Left renal pelvis (tissue), 4 donors: Measurements from ENCODE around the gene FMO1. TPM values are rescaled to one million over a fixed set of nuclear protein-coding genes. Genes with fewer than 3 reads are reported as not detected.
"Not testable (repeated sequence)": the region's sequence is repeated elsewhere in the genome, so short reads cannot be mapped to it uniquely, and the experiment has no call there.

Source experiments
- DNase-seq, 4 donors: peaks; one replicate each; pipeline ENCODE4 v3.0.0-alpha.2; 2013; ENCODE audit warnings: low read depth in 4 of 4, low spot score in 3 of 4
- polyA plus RNA-seq, 4 donors: library from polyadenylated mRNA; unstranded; fragments of 120-200 nt; gene quantifications; one replicate each; pipeline ENCODE4 v1.2.1, GENCODE V29; 2013; ENCODE audit not compliant: insufficient read length in 4 of 4

The FMO1 gene
- polyA plus RNA-seq, 4 donors, result 9.7 to 183 (median 136) TPM

GRCh38 chr1:171279234-171279633 is 30.9 kb downstream of the FMO1 start:
- DNase-seq, result no peak

- DNase-seq, result no peak
Measured at GRCh38 chr1:171279678-171280077, 31.4 kb downstream of the FMO1 start.

GRCh38 chr1:171280599-171280998 is 32.3 kb downstream of the FMO1 start:
- DNase-seq, result no peak

GRCh38 chr1:171286032-171286705 is 37.9 kb downstream of the FMO1 start:
- DNase-seq, result no peak

GRCh38 chr1:171290621-171291020 is 42.3 kb downstream of the FMO1 start:
- DNase-seq, result no peak

- DNase-seq, result no peak
Measured at GRCh38 chr1:171292799-171293198, 44.5 kb downstream of the FMO1 start.

GRCh38 chr1:171295383-171295782 is 47.1 kb downstream of the FMO1 start:
- DNase-seq, result not testable (repeated sequence)

GRCh38 chr1:171295821-171296220 is 47.5 kb downstream of the FMO1 start:
- DNase-seq, result no peak

GRCh38 chr1:171296897-171297296 is 48.6 kb downstream of the FMO1 start:
- DNase-seq, result no peak

- no peak for DNase-seq
Measured at GRCh38 chr1:171298696-171299095, 50.4 kb downstream of the FMO1 start.

- DNase-seq, result no peak
Measured at GRCh38 chr1:171299342-171299741, 51.0 kb downstream of the FMO1 start.

GRCh38 chr1:171300401-171300800 is 52.1 kb downstream of the FMO1 start:
- no peak for DNase-seq

- no peak for DNase-seq
Measured at GRCh38 chr1:171310661-171311087, 62.4 kb downstream of the FMO1 start.

GRCh38 chr1:171311771-171312558 is 63.7 kb downstream of the FMO1 start:
- no peak for DNase-seq

- DNase-seq, result peak in 1 of 4 donors; percentile 8
Measured at GRCh38 chr1:171313319-171313834, 65.1 kb downstream of the FMO1 start.

GRCh38 chr1:171313835-171314320 is 65.6 kb downstream of the FMO1 start, which contains the start of gene FMO4:
Gene FMO4, plus strand, starts transcription at chr1:171314183. Its CDS starts 5,643 bp downstream, at chr1:171319826.
- peak; percentile 96 to 98 (median 97) for DNase-seq

GRCh38 chr1:171329251-171329650 is 81.0 kb downstream of the FMO1 start:
- DNase-seq, result no peak

- no peak for DNase-seq
Measured at GRCh38 chr1:171334024-171334640, 85.8 kb downstream of the FMO1 start.
